GM12878 (cell line): ENCODE results near the gene CBLB. TPM values are rescaled to one million over a fixed set of nuclear protein-coding genes. Genes with fewer than 3 reads are reported as not detected.
"Not testable (repeated sequence)": the region's sequence is repeated elsewhere in the genome, so short reads cannot be mapped to it uniquely, and the experiment has no call there.

Experiments
- ATAC-seq: fragments of 200-7000 bp; cut with Tn5 transposase; 3 replicates; pipeline ENCODE4 v1.9.1; 2020; ENCODE audit warnings: mild to moderate bottlenecking, moderate library complexity
- BruUV-seq: library from RNA; stranded (reverse); fragments of 400-500 nt; replicated peaks from 2 replicates; lab custom pipeline; 2021; lab: Mats Ljungman, UMichigan
- CTCF ChIA-PET: fragments of 300-600 bp; sonication (Branson Sonifier 250); formaldehyde crosslinking; extraction: SDS; loops from one replicate; lab custom pipeline; 2021; ENCODE audit warnings: inconsistent platforms; lab: Yijun Ruan, JAX
- POLR2A ChIA-PET: fragments of 350-600 bp; formaldehyde crosslinking; extraction: SDS; loops from one replicate; lab custom pipeline; 2021; ENCODE audit warnings: inconsistent platforms; lab: Charles Lee
- RAD21 ChIA-PET: fragments of 300-600 bp; sonication (Branson Sonifier 250); formaldehyde crosslinking; loops from one replicate; lab custom pipeline; 2023; ENCODE audit warnings: antibody characterized with exemption; ENCODE audit not compliant: unreplicated experiment; lab: Charles Lee
- SMC1A ChIA-PET: fragments of 300-600 bp; sonication (Branson Sonifier 250); formaldehyde crosslinking; loops from one replicate; lab custom pipeline; 2023; ENCODE audit not compliant: unreplicated experiment, uncharacterized antibody; lab: Charles Lee
- DNase-seq: peaks from one replicate; pipeline ENCODE4 v3.0.0-alpha.2; 2011; ENCODE audit warnings: low read depth, low spot score
- FAIRE-seq: peaks from 3 replicates; lab custom pipeline; 2011; peaks lifted over from hg19 to GRCh38; lab: Jason Lieb, UNC
- H2AFZ ChIP-seq: 2 replicates; pipeline ENCODE4 v1.6.0; 2011; ENCODE audit warnings: low read depth, low read length, control low read depth; ENCODE audit not compliant: control insufficient read depth
- H3K27ac ChIP-seq: 2 replicates; pipeline ENCODE4 v1.5.1; 2011; ENCODE audit warnings: control low read depth; ENCODE audit not compliant: control insufficient read depth, insufficient read depth
- H3K27me3 ChIP-seq, 2 experiments: replicated peaks in 1 of 2; 2 replicates each; pipeline versions ENCODE4 v1.6.0 to v1.6.1; 2011; ENCODE audit warnings: low read length in 1 of 2; ENCODE audit not compliant: control insufficient read depth in 2 of 2, insufficient read depth in 2 of 2
- H3K36me3 ChIP-seq, 2 experiments: 2 replicates each; pipeline ENCODE4 v1.5.1; 2011; ENCODE audit warnings: low read length in 1 of 2; ENCODE audit not compliant: control insufficient read depth in 2 of 2, insufficient read depth in 2 of 2
- H3K4me1 ChIP-seq: 2 replicates; pipeline ENCODE4 v1.6.1; 2011; ENCODE audit warnings: mild to moderate bottlenecking, low read length, moderate library complexity, mixed read lengths; ENCODE audit not compliant: control insufficient read depth, insufficient read depth
- H3K4me2 ChIP-seq: 2 replicates; pipeline ENCODE4 v1.6.0; 2011; ENCODE audit warnings: control low read depth; ENCODE audit not compliant: control insufficient read depth, insufficient read depth
- H3K4me3 ChIP-seq: fragments of 200-600 bp; sonication (generic); 2 replicates; pipeline ENCODE4 v1.5.1; 2016
- H3K79me2 ChIP-seq: 2 replicates; pipeline ENCODE4 v1.6.0; 2011; ENCODE audit warnings: low read length; ENCODE audit not compliant: control insufficient read depth, insufficient read depth
- H3K9ac ChIP-seq: 2 replicates; pipeline ENCODE4 v1.8.0; 2011; ENCODE audit warnings: low read length, control low read depth, mixed read lengths; ENCODE audit not compliant: control insufficient read depth, insufficient read depth
- H3K9me3 ChIP-seq: replicated peaks from 3 replicates; pipeline ENCODE4 v1.5.1; 2011; ENCODE audit warnings: mild to moderate bottlenecking, low read length; ENCODE audit not compliant: control insufficient read depth, insufficient read depth
- H4K20me1 ChIP-seq: 2 replicates; pipeline ENCODE4 v1.6.0; 2011; ENCODE audit not compliant: control insufficient read depth, insufficient read depth
- ATF7 ChIP-seq: fragments of 450-650 bp; IDR thresholded peaks from 2 replicates; pipeline ENCODE4 v1.6.1; 2016; ENCODE audit warnings: low read depth, mild to moderate bottlenecking
- EED ChIP-seq: sonication (generic); IDR thresholded peaks from 2 replicates; pipeline ENCODE4 v1.6.1; 2016; ENCODE audit warnings: antibody characterized with exemption, low read depth
- IKZF1 ChIP-seq: fragments of 450-650 bp; conservative IDR thresholded peaks from 2 replicates; pipeline ENCODE4 v1.6.1; 2017; ENCODE audit warnings: antibody characterized with exemption, mild to moderate bottlenecking
- IKZF2 ChIP-seq, 2 experiments: fragments of 450-650 bp; IDR thresholded peaks; 2 replicates each; pipeline ENCODE4 v1.6.1; 2017; ENCODE audit warnings: mild to moderate bottlenecking in 2 of 2, moderate library complexity in 2 of 2
- POLR2A ChIP-seq: IDR thresholded peaks from 2 replicates; pipeline ENCODE4 v1.6.1; 2011; ENCODE audit warnings: low read depth, mild to moderate bottlenecking, low read length
- RUNX3 ChIP-seq: IDR thresholded peaks from 2 replicates; pipeline ENCODE4 v1.6.1; 2012; ENCODE audit warnings: low read length, inconsistent platforms
- SIN3A ChIP-seq: IDR thresholded peaks from 2 replicates; pipeline ENCODE4 v1.6.1; 2012; ENCODE audit warnings: low read depth, low read length, improper control_type of control experiment
- STAT3 ChIP-seq: IDR thresholded peaks from 2 replicates; pipeline ENCODE4 v1.6.1; 2011; ENCODE audit warnings: low read depth, low read length, improper control_type of control experiment
- WRNIP1 ChIP-seq: IDR thresholded peaks from 2 replicates; pipeline ENCODE4 v1.6.1; 2011; ENCODE audit warnings: low read depth, low read length, improper control_type of control experiment, borderline replicate concordance
- ZNF622 ChIP-seq: fragments of 450-650 bp; IDR thresholded peaks from 2 replicates; pipeline ENCODE4 v1.6.1; 2017; ENCODE audit warnings: mild to moderate bottlenecking, inconsistent platforms
- WGBS: methylation state at CpG from one replicate; pipeline ENCODE4 v1.1.6; 2016; ENCODE audit warnings: low lambda C conversion rate; ENCODE audit not compliant: insufficient replicate concordance, insufficient coverage; ENCODE audit errors: missing lambda C conversion rate; 5-methylcytosine and 5-hydroxymethylcytosine counted together
- in situ Hi-C: fragments of 300-500 bp; cut with MboI; formaldehyde crosslinking; loops from 9 replicates; pipeline ENCODE4 v1.14.3; 2018; ENCODE audit warnings: mixed read lengths
- intact Hi-C: fragments of 100-400 bp; cut with micrococcal nuclease; formaldehyde crosslinking; loops from one replicate; pipeline ENCODE4 v1.14.2; 2022; ENCODE audit not compliant: unreplicated experiment
- polyA plus RNA-seq, 11 experiments: library from polyadenylated mRNA; depleted of rRNA in 4 of 11; unstranded in 6 of 11; stranded (reverse) in 5 of 11; fragments of >200 nt; fragmentation: Nextera tagmentation in 4 of 11; fragmentation: Illumina TruSeq in 1 of 11; extraction: Ambion mirVana in 4 of 11; extraction: Trizol in 1 of 11; gene quantifications; 1 replicate in 1 of 11; 2 replicates in 10 of 11; pipeline versions ENCODE4 v1.2.1 to v1.2.3, GENCODE V29; 2011 to 2016; ENCODE audit warnings: inconsistent platforms in 2 of 11, missing spikeins in 2 of 11, low read depth in 1 of 11
- total RNA-seq, 4 experiments: library from RNA; depleted of rRNA in 3 of 4; stranded (reverse); fragments of >200 nt in 3 of 4; fragmentation: Illumina TruSeq in 1 of 4; extraction: Trizol in 1 of 4; gene quantifications; 2 replicates each; pipeline versions ENCODE4 v1.2.1 to v1.2.3, GENCODE V29; 2013 to 2021

The CBLB gene
- total and polyA plus RNA-seq, 10 of the 15 experiments (the other 5 are each of a cell fraction or from before 2014, with no cell fraction given), result 17.2 to 107 (median 41.9) TPM

GRCh38 chr3:105816833-105817232 lies 52.0 kb downstream of the CBLB start:
- no peak for ATAC-seq
- no peaks in the 10 kb centered on the region for H3K4me1 ChIP-seq
- H4K20me1 ChIP-seq, result no peaks in the 10 kb centered on the region
- H3K36me3 ChIP-seq, result peaks cover 0 to 3% of the 10 kb centered on the region in 2 experiments; a peak in 1 of 4 replicates
- ChIA-PET SMC1A (interaction anchor here (0.8 to 15.5 kb wide), 9 partner anchors 5 to 128 kb away, joined by 3 to 154 read pairs (median 5); no protein-coding TSS in a partner anchor), CTCF (interaction anchor here (0.7 to 1.6 kb wide), 4 partner anchors 8 to 18 kb away, joined by 3 to 7 read pairs (median 4); no protein-coding TSS in a partner anchor), POLR2A (interaction anchor here (0.8 to 2.2 kb wide), 4 partner anchors 8 to 19 kb away, joined by 3 to 5 read pairs (median 4); no protein-coding TSS in a partner anchor), RAD21 (interaction anchor here (0.7 to 1.8 kb wide), 2 partner anchors 12 to 15 kb away, joined by 3 to 6 read pairs; no protein-coding TSS in a partner anchor)
- intact Hi-C loops (no loop called here), in situ Hi-C loops (no loop called here)
- DNase-seq, result no peak
- H3K27me3 ChIP-seq, result no peaks in the 10 kb centered on the region
- H3K9ac ChIP-seq, result no peak overlapping the region
- no TSS peak for BruUV-seq
- H3K4me3 ChIP-seq, result no peak overlapping the region
- H3K9me3 ChIP-seq, result no peaks in the 10 kb centered on the region; the same call in 1 of the 3 replicates
- FAIRE-seq, result no peak
- H3K4me2 ChIP-seq, result no peak overlapping the region
- H2AFZ ChIP-seq, result no peak overlapping the region
- peaks cover 4% of the 10 kb centered on the region for H3K79me2 ChIP-seq
- WGBS, result 98% methylated on average over 2 of the region's 2 CpGs
- TF ChIP-seq SIN3A, result no peak
- no peak for TF ChIP-seq STAT3
- TF ChIP-seq ZNF622, result no peak
- TF ChIP-seq IKZF1, result no peak
- TF ChIP-seq POLR2A, result no peak
- no peak for TF ChIP-seq WRNIP1
- H3K27ac ChIP-seq, result no peak overlapping the region

- H3K27me3 ChIP-seq, intact Hi-C loops, DNase-seq, H3K4me2 ChIP-seq, H2AFZ ChIP-seq, H3K4me3 ChIP-seq, BruUV-seq, H3K36me3 ChIP-seq, CTCF ChIA-PET, in situ Hi-C loops, H3K79me2 ChIP-seq, H3K27ac ChIP-seq, FAIRE-seq, H3K9me3 ChIP-seq, H4K20me1 ChIP-seq, H3K4me1 ChIP-seq, RAD21 ChIA-PET, H3K9ac ChIP-seq: not testable (repeated sequence)
- 74% methylated on average over 3 of the region's 3 CpGs for WGBS
- ChIA-PET SMC1A (interaction anchor here (15.5 kb wide), 1 partner anchor 7 kb away, joined by 154 read pairs; no protein-coding TSS in a partner anchor), POLR2A (interaction anchor here (0.6 kb wide), 1 partner anchor 9 kb away, joined by 7 read pairs; no protein-coding TSS in a partner anchor)
- ATAC-seq, result peak; percentile 55; the same call in 2 of the 3 replicates
- TF ChIP-seq EED (0 out of 2 replicates have a peak, but pooled peaks have one; percentile 30), ATF7 (peak; percentile 28; the same call in 1 of the 2 replicates), IKZF2 (IDR thresholded peaks at IDR 0.05) (peak; percentile 57 to 60), RUNX3 (peak; percentile 23; the same call in 1 of the 2 replicates)
These were observed 53.5 kb downstream of the CBLB start for GRCh38 chr3:105815331-105815730.
